ENCODE results near the gene TOLLIP.
"Not testable (repeated sequence)": the region's sequence is repeated elsewhere in the genome, so short reads cannot be mapped to it uniquely, and the experiment has no call there.

Gene TOLLIP

DNA sequence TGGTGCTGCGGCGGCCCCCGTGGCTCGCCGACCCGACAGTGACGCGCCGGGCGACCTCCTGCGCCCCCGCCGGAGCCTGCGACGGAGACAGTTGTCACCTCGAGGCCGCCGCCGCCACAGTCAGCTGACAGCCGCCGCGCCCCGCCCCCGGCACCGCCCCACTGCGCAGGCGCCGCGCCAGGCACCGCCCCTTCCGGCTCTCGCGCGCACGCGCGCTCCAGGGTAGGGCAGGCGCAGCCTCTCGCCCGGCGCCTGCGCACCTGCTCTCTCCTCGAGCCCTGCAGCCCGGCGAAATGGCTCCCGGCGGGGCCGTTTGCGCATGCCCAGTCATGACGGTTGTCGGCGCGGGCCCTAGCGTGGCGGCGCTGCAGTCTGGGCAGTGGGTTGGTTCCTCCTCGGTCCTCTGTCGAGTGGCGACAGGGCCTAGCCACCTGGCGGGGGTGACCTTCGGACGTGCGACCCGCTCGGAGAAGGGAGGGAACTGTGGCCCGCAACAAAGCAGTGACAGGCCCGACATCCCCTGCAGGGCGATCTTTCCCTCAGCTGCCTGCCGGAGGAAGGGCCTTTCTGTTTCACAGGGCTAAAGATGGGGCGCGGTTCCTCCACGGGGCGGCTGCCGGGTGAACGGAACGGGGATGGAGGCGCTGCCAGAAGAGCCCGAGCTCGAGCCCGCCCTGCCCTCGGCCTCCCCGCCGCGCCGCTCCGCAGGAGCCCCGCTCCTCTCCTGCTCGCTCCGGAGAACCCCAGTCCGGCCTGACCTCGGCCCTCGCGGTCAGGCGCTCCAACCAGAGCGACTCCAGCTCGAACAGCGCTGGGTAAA lies at the start of gene TOLLIP:
TSS of gene TOLLIP (minus strand) at position 135 of the 820 bp plus-strand sequence. CDS start at position 1, 134 bp downstream.
- peak; percentile 92 for DNase-seq

DNA sequence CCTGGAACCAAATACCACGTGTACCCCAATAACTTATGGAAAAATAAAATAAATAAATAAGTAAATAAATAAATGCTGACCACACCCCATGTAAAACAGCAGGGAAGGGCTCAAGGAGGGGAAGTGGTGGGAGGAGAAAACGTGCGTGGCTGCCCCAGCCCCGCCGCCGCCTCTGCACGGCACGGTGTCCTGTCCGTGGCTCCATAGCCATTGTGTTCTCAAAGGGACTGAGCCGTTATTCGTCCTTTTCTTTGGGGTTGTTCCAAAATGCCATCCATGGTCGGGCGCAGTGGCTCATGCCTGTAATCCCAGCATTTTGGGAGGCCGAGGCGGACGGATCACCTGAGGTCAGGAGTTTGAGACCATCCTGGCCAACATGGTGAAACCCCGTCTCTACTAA lies 49.5 kb upstream of the TOLLIP start:
- DNase-seq = not testable (repeated sequence)

DNA sequence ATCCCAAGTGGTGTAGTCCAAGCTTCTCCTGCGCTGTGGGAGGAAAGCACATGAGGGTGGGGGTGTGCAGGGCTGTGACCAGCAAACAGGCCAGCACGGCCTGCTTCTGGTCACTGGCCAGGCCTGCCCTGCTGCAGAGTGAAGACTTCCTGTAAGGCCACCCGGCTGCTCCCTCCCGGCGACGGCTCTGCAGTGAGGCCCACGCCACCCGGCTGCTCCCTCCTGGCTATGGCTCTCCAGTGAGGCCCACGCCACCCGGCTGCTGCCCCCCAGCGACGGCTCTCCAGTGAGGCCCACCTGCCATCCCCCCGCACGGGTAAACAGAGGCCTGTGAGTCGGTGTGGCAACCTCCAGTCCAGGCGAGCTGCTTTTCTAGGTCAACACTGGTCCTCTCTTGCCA lies 48.9 kb upstream of the TOLLIP start:
- no peak for DNase-seq

DNA sequence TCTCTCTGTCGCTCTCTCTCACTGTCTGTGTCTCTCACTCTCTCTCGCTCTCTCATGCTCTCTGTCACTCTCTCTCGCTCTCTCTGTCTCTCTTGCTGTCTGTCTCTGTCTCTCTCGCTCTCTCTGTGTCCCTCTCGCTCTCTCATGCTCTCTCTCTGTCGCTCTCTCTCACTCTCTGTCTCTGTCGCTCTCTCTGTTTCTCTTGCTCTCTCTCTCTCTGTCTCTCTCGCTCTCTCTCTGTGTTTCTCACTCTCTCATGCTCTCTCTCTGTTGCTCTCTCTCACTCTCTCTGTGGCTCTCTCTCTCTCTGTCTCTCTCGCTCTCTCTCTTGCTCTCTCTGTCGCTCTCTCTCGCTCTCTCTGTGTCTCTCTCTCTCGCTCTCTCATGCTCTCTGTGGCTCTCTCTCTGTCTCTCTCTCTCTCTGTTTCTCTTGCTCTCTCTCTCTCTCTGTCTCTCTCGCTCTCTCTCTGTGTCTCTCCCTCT lies 47.1 kb upstream of the TOLLIP start:
- DNase-seq = no peak

DNA sequence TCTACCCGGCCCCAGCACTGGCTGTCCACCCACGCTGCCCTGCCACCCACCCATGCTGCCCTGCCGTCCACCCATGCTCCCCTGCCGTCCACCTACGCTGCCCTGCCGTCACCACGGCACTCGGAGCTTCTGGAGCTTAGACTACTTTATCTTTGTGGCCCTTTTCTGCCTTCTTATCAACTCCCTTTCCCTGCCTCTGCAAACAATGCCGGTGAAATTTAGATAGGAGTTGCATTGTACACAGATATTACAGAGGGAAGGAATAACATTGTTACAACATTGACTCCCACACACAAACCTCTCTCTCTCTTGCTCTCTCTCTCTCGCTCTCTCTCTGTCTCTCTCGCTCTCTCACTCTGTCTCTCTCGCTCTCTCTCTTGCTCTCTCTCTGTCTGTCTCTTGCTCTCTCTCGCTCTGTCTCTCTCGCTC lies 46.6 kb upstream of the TOLLIP start:
- no peak for DNase-seq

DNA sequence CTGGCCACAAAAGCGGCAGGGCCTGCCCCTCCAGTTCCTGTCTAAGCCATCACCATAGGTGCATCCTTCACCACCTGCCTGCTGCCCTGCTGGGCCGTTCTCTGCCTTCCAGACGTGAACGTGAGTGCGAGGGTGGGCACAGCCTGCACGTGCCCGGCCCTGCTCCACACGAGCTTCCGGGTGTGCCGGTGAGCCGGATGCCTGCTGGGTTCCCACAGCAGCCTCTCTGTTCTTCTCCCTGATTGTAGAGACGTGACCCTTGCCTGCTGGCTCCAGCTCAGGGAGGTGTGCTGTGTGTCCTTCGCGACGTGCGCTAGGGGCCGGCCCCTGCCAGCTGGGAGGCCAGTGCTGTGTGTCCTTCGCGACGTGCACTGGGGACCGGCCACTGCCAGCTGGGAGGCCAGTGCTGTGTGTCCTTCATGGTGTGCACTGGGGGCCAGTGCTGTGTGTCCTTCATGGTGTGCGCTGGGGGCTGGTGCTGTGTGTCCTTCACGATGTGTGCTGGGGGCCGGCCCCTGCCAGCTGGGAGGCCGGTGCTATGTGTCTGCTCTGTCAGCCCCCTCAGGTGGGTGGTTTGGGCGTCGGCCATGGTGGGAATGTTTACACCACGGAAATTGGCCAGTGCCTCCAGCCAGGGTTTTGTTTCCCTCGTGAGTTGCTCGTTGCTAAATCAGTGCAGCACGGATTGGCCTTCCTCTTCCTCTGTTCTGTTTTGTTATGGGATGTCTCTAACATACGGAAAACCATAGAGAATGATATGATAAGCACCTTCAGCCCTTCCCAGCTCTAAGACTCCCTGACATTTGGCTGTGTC lies 44.9 kb upstream of the TOLLIP start:
- DNase-seq = no peak

DNA sequence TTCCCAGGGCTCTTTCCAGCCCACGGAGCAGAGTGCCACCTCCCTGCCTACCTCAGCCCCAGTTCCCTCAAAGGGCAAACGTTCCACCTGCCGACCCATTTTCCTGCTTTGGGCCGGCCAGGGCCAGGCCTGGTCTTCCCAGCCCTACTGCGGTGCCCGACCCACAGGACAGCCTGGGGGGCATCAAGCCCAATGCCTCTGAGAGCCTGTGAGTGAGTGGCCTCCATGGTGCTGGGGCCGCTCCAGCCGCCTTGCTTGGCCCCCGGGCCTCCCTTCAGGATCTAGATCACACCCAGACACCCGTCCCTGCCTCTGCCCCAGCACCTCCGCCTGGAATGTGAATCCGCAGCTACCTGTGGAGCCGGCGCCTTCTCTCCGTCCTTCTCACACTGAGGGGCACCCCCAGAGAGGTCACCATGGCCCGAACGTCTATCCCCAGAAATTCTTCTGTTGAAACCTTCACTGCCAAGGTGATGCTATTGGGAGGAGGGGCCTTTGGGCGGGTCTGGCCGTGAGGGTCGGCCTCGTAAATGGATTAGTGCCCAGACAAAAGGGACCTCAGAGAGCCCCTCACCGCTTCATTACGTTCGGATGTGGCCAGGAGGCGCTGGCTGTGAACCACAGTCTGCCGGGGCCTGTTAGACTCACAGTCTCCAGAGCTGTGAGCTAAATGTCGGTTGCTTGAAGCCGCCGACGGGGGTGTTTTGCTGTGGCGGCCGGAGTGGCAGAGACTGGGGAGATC lies 44.1 kb upstream of the TOLLIP start:
- no peak for DNase-seq

DNA sequence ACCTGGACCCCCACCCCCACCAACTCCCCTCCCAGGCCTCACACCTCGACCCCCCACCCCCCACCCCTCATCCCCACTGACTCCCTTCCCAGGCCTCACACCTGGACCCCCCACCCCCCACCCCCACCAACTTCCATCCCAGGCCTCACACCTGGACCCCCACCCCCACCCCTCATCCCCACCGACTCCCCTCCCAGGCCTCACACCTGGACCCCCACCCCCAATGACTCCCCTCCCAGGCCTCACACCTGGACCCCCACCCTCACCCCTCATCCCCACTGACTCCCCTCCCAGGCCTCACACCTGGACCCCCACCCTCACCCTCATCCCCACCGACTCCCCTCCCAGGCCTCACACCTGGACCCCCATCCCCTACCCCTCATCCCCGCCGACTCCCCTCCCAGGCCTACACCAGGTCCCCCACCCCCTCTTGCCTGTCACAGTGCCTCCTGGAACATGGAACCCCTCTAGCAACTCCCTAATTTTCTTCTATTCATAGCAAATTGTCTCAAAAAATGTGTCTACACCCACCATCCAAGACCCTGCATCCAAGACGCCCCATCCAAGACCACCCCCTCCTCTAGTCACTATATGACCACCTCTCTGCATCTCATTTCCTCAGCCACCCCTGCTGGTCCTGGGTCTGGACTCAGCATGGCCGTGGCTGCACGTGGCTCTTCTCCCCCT lies 43.4 kb upstream of the TOLLIP start:
- no peak for DNase-seq

DNA sequence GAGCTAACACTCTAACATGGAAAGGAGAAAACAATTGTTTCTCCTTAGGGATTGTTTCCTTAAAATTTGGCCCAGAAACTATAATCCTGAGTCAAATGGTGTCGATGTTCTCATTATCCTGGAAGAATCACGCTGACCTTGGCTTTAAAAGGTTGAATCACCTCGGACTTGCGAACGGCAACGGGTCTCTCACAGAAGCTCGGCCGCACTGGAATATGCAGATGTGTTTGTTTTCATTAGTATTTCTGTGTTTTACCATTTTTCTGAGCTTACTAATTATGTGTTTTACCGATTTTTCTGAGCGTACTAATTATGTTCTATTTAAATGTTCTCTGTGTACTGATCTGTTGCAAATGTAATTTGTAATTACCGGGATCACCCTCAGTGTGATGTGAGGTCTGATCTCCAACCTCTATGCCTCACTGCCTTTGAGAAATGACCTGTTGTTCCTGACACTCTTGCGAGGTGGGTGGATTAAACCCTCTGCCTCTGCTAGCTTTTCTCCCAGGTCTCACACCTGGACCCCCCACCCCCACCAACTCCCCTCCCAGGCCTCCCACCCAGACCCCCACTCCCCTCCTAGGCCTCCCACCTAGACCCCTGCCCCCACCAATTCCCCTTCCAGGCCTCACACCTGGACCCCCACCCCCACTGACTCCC lies 42.0 kb upstream of the TOLLIP start:
- no peak for DNase-seq

DNA sequence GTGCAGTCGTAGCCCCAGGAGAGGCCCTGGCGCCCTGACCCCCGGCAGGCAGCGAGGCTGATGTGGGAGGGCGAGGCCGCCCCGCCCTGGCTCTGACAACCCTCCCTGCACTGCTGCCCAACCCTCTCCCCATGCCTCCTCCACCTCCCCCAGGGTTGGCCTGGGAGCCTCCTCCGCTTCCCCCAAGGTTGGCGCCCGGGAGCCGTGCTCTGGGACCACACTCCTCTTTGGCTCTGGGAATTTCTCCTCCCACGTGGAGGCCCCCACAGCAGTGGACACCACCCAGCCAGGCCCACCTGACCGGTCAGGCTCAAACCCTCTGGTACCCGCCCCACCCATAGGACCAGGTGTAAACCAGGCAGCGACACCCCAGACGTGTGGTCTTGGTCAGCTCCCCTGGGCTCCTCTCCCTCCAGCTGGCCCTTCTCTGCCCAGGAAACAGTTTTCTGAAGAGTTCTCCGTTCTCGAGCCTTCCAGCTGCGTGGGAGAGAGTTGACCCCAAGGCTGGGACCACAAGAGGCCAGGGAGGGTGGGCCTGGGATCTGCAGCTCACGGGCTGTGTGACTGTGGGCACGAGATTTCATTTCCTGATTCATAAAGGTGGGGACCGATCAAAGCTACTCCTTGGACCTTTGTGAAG lies 40.8 kb upstream of the TOLLIP start:
- DNase-seq = no peak

DNA sequence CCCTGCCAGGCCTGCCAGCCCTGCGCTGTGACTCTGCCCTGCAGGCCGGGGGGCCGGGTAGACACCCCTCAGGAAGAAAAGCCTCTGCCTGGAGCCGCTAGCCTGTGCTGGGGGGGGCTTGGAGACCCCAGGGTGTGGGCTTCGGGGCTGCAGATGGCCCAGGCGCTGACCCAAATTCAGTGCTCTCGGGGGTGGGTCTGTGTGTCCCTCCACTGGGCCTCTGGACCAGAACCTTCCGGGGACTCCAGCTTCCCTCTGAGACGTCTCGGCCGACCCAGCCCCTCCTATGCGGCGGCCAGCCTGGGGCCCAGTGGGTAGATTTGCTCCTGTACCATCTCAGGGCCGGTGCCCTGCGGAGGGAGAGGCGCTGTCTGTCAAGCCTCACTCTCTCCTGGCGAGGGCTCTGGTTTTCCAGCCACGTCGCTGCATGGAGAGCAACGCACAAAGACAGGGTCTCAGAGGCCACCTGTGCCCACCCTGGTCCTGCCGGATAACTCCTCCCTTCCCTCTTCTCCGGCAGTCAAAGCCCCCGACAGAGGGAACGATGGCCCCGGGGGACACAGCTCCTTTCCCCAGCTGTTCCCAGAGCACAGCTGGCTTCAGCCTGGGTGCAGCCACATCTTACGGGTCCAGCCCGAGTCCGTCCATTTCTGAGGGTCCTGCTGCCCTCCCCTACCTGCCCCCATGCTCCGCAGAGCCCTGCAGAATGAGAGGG lies 40.1 kb upstream of the TOLLIP start:
- DNase-seq = no peak

DNA sequence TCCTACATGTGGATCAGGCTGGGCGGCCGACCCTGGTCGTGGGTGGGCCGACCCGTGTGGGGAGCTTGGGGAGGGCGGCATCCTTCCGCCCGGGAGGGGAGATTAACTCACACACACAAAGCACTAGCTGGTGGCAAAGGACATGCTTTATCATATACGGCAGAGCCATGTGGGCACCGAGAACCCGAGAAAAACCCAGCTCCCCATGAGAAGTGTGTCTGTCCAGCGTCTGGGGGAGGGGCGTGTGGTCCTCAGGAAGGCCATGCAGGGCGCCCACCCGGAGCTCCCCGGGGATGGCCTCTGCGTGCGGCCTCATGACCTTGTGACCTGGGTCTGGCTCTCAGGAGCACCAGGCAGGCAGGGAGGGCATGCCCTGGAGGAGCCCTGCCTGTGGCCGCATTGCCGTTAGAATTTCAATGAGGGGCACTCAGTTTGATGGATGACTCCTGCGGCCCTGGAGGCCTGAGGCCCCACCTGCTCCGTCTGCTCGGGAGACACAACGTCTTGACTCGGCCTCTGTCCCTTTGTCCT lies 39.4 kb upstream of the TOLLIP start:
- no peak for DNase-seq

DNA sequence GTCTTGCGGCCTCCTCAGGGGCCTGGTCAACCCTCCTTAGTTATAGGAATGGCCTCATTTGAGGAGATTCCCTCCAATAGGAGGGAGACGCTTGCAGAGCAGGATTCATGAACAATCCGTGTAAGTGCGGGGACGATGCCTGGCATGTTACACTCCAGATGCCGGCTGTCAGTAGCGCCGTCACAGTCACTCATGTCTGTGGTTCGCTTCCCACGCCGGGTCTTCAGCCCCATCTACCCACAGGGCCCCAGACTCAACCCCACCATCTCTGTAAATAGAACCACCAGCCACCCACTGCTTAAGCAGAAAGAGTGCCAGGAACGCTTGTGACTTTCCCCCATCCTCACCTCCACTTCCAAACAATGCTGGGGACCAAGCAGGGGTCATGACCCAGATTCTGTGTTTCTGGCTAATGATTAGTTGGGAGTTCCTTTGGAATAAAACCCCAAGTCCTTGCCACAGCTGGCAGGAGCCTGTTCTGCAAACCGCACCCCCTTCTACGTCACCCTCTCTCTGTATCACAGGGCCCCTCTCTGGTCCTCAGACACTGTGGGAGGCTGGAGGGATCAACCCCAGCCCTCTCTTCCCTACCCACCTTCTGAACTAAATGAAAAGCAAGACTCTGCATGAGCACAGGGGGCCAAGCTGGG lies 38.8 kb upstream of the TOLLIP start:
- no peak for DNase-seq

DNA sequence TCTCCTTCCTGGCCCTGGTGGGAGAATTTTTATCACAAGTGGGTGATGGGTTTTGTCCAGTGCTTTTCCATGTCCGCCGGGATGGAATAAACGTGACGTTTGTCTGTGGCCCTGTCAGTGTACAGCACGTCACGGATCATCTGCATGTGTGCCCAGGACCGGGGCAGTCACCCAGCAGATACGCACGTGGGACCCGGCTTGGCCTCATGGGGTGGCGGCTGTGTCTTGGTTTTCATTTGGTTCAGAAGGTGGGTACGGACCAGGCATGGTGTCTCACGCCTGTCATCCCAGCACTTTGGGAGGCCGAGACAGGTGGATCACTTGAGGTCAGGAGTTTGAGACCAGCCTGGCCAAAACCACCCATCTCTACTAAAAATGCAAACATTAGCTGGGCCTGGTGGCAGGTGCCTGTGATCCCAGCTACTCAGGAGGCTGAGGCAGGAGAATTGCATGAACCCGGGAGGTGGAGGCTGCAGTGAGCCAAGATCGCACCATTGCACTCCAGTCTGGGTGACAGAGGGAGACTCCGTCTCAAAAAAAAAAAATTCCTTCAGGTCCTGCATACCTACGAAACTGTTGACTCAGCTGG lies 38.1 kb upstream of the TOLLIP start:
- not testable (repeated sequence) for DNase-seq

DNA sequence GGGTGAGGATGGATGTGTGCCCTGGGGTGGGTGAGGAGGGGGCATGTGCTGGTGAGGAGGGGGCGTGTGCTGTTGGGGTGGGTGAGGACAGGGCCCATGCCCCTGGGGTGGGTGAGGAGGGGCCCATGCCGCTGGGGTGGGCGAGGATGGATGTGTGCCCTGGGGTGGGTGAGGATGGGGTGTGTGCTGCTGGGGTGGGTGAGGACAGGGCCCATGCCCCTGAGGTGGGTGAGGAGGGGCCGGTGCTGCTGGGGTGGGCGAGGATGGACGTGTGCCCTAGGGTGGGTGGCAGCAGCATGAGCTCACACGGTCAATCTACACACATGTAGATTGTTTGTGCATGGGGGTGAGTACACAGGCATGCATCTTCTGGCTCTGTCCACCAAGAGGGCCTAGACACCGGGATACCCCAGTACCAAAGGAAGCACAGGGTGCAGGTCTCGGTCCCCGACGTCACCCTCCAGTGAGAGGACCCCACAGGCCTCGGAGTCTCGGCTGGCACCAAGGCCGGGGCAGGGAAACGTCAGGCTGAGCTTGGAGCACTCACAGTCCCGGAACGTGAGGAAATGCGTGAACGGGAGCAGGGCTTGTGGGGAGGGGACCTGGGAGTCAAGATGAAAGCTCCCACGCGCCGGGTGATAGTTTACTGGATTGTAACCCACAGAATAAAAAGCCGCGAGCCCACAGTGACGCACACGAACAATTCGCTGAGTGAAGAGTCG lies 37.4 kb upstream of the TOLLIP start:
- DNase-seq = no peak

DNA sequence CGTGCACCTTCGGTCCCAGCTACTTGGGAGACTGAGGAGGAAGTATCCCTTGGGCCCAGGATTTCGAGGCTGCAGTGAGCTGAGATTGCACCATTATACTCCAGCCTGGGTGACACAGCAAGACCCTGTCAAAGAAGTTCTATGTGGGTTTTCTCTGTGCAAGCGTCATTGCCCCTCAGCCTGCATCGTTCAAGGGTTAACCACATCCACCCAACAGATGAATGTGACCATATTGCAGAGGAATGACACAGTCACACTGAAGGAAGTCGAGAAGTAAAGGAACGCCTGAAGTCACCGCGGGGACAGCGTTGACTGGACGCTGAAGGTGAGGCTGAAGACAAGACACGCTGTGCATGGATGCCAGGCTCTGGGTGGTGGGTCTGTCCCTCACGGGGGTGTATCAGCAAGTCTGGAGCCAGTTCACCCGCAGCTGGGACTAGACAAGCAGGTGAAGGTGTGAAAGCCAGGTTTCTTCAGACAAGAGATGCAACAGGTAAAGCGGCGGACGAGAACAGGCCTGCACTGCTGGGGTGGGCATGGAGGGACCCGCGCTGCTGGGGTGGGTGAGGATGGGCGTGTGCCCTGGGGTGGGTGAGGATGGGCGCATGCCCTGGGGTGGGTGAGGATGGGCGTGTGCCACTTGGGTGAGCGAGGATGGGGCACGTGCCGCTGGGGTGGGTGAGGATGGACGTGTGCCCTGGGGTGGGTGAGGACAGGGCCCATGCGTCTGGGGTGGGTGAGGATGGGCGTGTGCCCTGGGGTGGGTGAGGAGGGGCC lies 36.5 kb upstream of the TOLLIP start:
- DNase-seq = no peak

DNA sequence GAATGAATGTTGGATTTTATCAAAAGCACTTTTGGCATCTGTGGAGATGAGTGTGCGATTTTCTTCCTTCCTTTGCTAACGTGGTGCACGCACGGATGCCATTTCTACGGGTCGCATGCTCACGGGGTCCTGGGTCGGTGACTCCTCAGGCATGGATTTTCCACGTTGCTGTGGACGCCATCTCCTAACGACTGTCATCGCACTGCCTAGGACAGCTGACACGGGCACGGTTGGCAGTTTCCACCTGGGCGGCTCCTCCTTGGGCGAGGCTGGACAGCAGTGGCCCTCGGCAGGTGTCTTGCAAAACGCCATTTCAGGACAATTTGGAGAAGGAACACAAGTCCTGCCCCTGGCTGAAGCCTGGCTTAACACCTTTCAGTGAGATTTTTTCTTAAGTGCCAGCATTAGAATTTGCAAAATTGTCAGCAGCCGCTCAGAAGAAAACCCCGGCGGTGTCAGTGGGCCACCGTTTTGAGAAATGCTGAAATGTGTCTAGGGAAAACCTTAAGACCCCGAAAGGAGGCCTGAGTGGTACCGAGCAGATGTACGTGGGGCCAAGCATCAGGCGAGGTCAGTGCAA lies 34.7 kb upstream of the TOLLIP start:
- DNase-seq = no peak
